GM12878 (cell line): ENCODE results near the gene OR52A1. TPM values are rescaled to one million over a fixed set of nuclear protein-coding genes. Genes with fewer than 3 reads are reported as not detected.

Experiments
- ATAC-seq: fragments of 200-7000 bp; cut with Tn5 transposase; 3 replicates; pipeline ENCODE4 v1.9.1; 2020; ENCODE audit warnings: mild to moderate bottlenecking, moderate library complexity
- BruUV-seq: library from RNA; stranded (reverse); fragments of 400-500 nt; replicated peaks from 2 replicates; lab custom pipeline; 2021; lab: Mats Ljungman, UMichigan
- CTCF ChIA-PET: fragments of 300-600 bp; sonication (Branson Sonifier 250); formaldehyde crosslinking; extraction: SDS; loops from one replicate; lab custom pipeline; 2021; ENCODE audit warnings: inconsistent platforms; lab: Yijun Ruan, JAX
- POLR2A ChIA-PET: fragments of 350-600 bp; formaldehyde crosslinking; extraction: SDS; loops from one replicate; lab custom pipeline; 2021; ENCODE audit warnings: inconsistent platforms; lab: Charles Lee
- RAD21 ChIA-PET: fragments of 300-600 bp; sonication (Branson Sonifier 250); formaldehyde crosslinking; loops from one replicate; lab custom pipeline; 2023; ENCODE audit warnings: antibody characterized with exemption; ENCODE audit not compliant: unreplicated experiment; lab: Charles Lee
- SMC1A ChIA-PET: fragments of 300-600 bp; sonication (Branson Sonifier 250); formaldehyde crosslinking; loops from one replicate; lab custom pipeline; 2023; ENCODE audit not compliant: unreplicated experiment, uncharacterized antibody; lab: Charles Lee
- DNase-seq: peaks from one replicate; pipeline ENCODE4 v3.0.0-alpha.2; 2011; ENCODE audit warnings: low read depth, low spot score
- FAIRE-seq: peaks from 3 replicates; lab custom pipeline; 2011; peaks lifted over from hg19 to GRCh38; lab: Jason Lieb, UNC
- H2AFZ ChIP-seq: 2 replicates; pipeline ENCODE4 v1.6.0; 2011; ENCODE audit warnings: low read depth, low read length, control low read depth; ENCODE audit not compliant: control insufficient read depth
- H3K27ac ChIP-seq: 2 replicates; pipeline ENCODE4 v1.5.1; 2011; ENCODE audit warnings: control low read depth; ENCODE audit not compliant: control insufficient read depth, insufficient read depth
- H3K27me3 ChIP-seq, 2 experiments: replicated peaks in 1 of 2; 2 replicates each; pipeline versions ENCODE4 v1.6.0 to v1.6.1; 2011; ENCODE audit warnings: low read length in 1 of 2; ENCODE audit not compliant: control insufficient read depth in 2 of 2, insufficient read depth in 2 of 2
- H3K36me3 ChIP-seq, 2 experiments: 2 replicates each; pipeline ENCODE4 v1.5.1; 2011; ENCODE audit warnings: low read length in 1 of 2; ENCODE audit not compliant: control insufficient read depth in 2 of 2, insufficient read depth in 2 of 2
- H3K4me1 ChIP-seq: 2 replicates; pipeline ENCODE4 v1.6.1; 2011; ENCODE audit warnings: mild to moderate bottlenecking, low read length, moderate library complexity, mixed read lengths; ENCODE audit not compliant: control insufficient read depth, insufficient read depth
- H3K4me2 ChIP-seq: 2 replicates; pipeline ENCODE4 v1.6.0; 2011; ENCODE audit warnings: control low read depth; ENCODE audit not compliant: control insufficient read depth, insufficient read depth
- H3K4me3 ChIP-seq: fragments of 200-600 bp; sonication (generic); 2 replicates; pipeline ENCODE4 v1.5.1; 2016
- H3K79me2 ChIP-seq: 2 replicates; pipeline ENCODE4 v1.6.0; 2011; ENCODE audit warnings: low read length; ENCODE audit not compliant: control insufficient read depth, insufficient read depth
- H3K9ac ChIP-seq: 2 replicates; pipeline ENCODE4 v1.8.0; 2011; ENCODE audit warnings: low read length, control low read depth, mixed read lengths; ENCODE audit not compliant: control insufficient read depth, insufficient read depth
- H3K9me3 ChIP-seq: replicated peaks from 3 replicates; pipeline ENCODE4 v1.5.1; 2011; ENCODE audit warnings: mild to moderate bottlenecking, low read length; ENCODE audit not compliant: control insufficient read depth, insufficient read depth
- H4K20me1 ChIP-seq: 2 replicates; pipeline ENCODE4 v1.6.0; 2011; ENCODE audit not compliant: control insufficient read depth, insufficient read depth
- ATF7 ChIP-seq: fragments of 450-650 bp; IDR thresholded peaks from 2 replicates; pipeline ENCODE4 v1.6.1; 2016; ENCODE audit warnings: low read depth, mild to moderate bottlenecking
- EGR1 ChIP-seq, 2 experiments: IDR thresholded peaks; 1 replicate in 1 of 2; 2 replicates in 1 of 2; pipeline ENCODE4 v1.6.1; 2011 to 2012; ENCODE audit warnings: low read depth in 2 of 2, low read length in 2 of 2, borderline replicate concordance in 1 of 2, mild to moderate bottlenecking in 1 of 2, moderate library complexity in 1 of 2
- FOXK2 ChIP-seq: fragments of 450-650 bp; IDR thresholded peaks from 2 replicates; pipeline ENCODE4 v1.6.1; 2017; ENCODE audit warnings: mild to moderate bottlenecking, moderate library complexity
- GATAD2B ChIP-seq: fragments of 450-650 bp; conservative IDR thresholded peaks from 2 replicates; pipeline ENCODE4 v1.6.1; 2017; ENCODE audit warnings: low read depth, mild to moderate bottlenecking, moderate library complexity
- HDGF ChIP-seq: fragments of 450-650 bp; IDR thresholded peaks from 2 replicates; pipeline ENCODE4 v1.6.1; 2016; ENCODE audit warnings: antibody characterized with exemption
- IRF5 ChIP-seq: fragments of 450-650 bp; IDR thresholded peaks from 2 replicates; pipeline ENCODE4 v1.6.1; 2017; ENCODE audit warnings: borderline replicate concordance
- NKRF ChIP-seq: fragments of 450-650 bp; conservative IDR thresholded peaks from 2 replicates; pipeline ENCODE4 v1.6.1; 2017; ENCODE audit warnings: mild to moderate bottlenecking, moderate library complexity
- PKNOX1 ChIP-seq: fragments of 450-650 bp; IDR thresholded peaks from 2 replicates; pipeline ENCODE4 v1.6.1; 2016; ENCODE audit warnings: mild to moderate bottlenecking
- RAD51 ChIP-seq: fragments of 450-650 bp; IDR thresholded peaks from 2 replicates; pipeline ENCODE4 v1.6.1; 2016; ENCODE audit warnings: moderate library complexity, mild to moderate bottlenecking, inconsistent platforms
- RBBP5 ChIP-seq: fragments of 200-600 bp; sonication (generic); conservative IDR thresholded peaks from 2 replicates; pipeline ENCODE4 v1.6.1; 2016
- RELB ChIP-seq: fragments of 450-650 bp; IDR thresholded peaks from 2 replicates; pipeline ENCODE4 v1.6.1; 2017; ENCODE audit warnings: low read depth, mild to moderate bottlenecking, moderate library complexity
- in situ Hi-C: fragments of 300-500 bp; cut with MboI; formaldehyde crosslinking; loops from 9 replicates; pipeline ENCODE4 v1.14.3; 2018; ENCODE audit warnings: mixed read lengths
- intact Hi-C: fragments of 100-400 bp; cut with micrococcal nuclease; formaldehyde crosslinking; loops from one replicate; pipeline ENCODE4 v1.14.2; 2022; ENCODE audit not compliant: unreplicated experiment
- polyA plus RNA-seq, 11 experiments: library from polyadenylated mRNA; depleted of rRNA in 4 of 11; unstranded in 6 of 11; stranded (reverse) in 5 of 11; fragments of >200 nt; fragmentation: Nextera tagmentation in 4 of 11; fragmentation: Illumina TruSeq in 1 of 11; extraction: Ambion mirVana in 4 of 11; extraction: Trizol in 1 of 11; gene quantifications; 1 replicate in 1 of 11; 2 replicates in 10 of 11; pipeline versions ENCODE4 v1.2.1 to v1.2.3, GENCODE V29; 2011 to 2016; ENCODE audit warnings: inconsistent platforms in 2 of 11, missing spikeins in 2 of 11, low read depth in 1 of 11
- total RNA-seq, 4 experiments: library from RNA; depleted of rRNA in 3 of 4; stranded (reverse); fragments of >200 nt in 3 of 4; fragmentation: Illumina TruSeq in 1 of 4; extraction: Trizol in 1 of 4; gene quantifications; 2 replicates each; pipeline versions ENCODE4 v1.2.1 to v1.2.3, GENCODE V29; 2013 to 2021

OR52A1 gene
- total and polyA plus RNA-seq, 10 of the 15 experiments (the other 5 are each of a cell fraction or from before 2014, with no cell fraction given), result not detected

- DNase-seq (no peak), ATAC-seq (no peak), FAIRE-seq (peak; percentile 7)
- ChIA-PET CTCF (no interaction called here), SMC1A (no interaction called here), POLR2A (no interaction called here), RAD21 (no interaction called here)
- Histone ChIP-seq H4K20me1 (no peaks in the 10 kb centered on the region), H3K4me2 (no peak overlapping the region), H3K4me3 (no peak overlapping the region), H3K27me3 (no peaks in the 10 kb centered on the region), H3K9me3 (no peaks in the 10 kb centered on the region), H3K79me2 (no peaks in the 10 kb centered on the region), H3K27ac (no peak overlapping the region), H3K9ac (no peak overlapping the region), H3K36me3 (no peaks in the 10 kb centered on the region), H2AFZ (no peak overlapping the region), H3K4me1 (no peaks in the 10 kb centered on the region)
- no TSS peak for BruUV-seq
- TF ChIP-seq ATF7, result no peak
- no peak for TF ChIP-seq NKRF
- TF ChIP-seq FOXK2, result no peak
- no peak for TF ChIP-seq IRF5
- no peak for TF ChIP-seq EGR1 (IDR thresholded peaks at IDR 0.05; ENCODE audit: borderline replicate concordance in 1 of 2, low read depth in 2 of 2, low read length in 2 of 2)
- no peak for TF ChIP-seq GATAD2B
- TF ChIP-seq RAD51, result no peak
- no peak for TF ChIP-seq RBBP5
- no peak for TF ChIP-seq PKNOX1
- no peak for TF ChIP-seq HDGF
- TF ChIP-seq RELB, result no peak
- in situ Hi-C loops (no loop called here), intact Hi-C loops (no loop called here)
Measured at GRCh38 chr11:5117588-5117987, 37.0 kb downstream of the OR52A1 start.
